Lower leg skin (tissue), 3 donors: ENCODE data around the gene CDH23.

Experiments
- POLR2A ChIP-seq, 2 donors: fragments of 450-650 bp; IDR thresholded peaks; one replicate each; pipeline ENCODE4 v1.6.1; 2016 to 2017; ENCODE audit warnings: antibody characterized with exemption in 2 of 2, mild to moderate bottlenecking in 1 of 2, moderate library complexity in 1 of 2
- TF ChIP-seq, protein P1 (sequence below), 3 donors: fragments of 450-650 bp; IDR thresholded peaks; one replicate each; pipeline ENCODE4 v1.5.1; 2016; ENCODE audit warnings: antibody characterized with exemption in 3 of 3, mild to moderate bottlenecking in 3 of 3, moderate library complexity in 2 of 3

GRCh38 chr10:71625445-71626175 is 228.9 kb downstream of the CDH23 start:
- TF ChIP-seq, protein P1, sequence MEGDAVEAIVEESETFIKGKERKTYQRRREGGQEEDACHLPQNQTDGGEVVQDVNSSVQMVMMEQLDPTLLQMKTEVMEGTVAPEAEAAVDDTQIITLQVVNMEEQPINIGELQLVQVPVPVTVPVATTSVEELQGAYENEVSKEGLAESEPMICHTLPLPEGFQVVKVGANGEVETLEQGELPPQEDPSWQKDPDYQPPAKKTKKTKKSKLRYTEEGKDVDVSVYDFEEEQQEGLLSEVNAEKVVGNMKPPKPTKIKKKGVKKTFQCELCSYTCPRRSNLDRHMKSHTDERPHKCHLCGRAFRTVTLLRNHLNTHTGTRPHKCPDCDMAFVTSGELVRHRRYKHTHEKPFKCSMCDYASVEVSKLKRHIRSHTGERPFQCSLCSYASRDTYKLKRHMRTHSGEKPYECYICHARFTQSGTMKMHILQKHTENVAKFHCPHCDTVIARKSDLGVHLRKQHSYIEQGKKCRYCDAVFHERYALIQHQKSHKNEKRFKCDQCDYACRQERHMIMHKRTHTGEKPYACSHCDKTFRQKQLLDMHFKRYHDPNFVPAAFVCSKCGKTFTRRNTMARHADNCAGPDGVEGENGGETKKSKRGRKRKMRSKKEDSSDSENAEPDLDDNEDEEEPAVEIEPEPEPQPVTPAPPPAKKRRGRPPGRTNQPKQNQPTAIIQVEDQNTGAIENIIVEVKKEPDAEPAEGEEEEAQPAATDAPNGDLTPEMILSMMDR (IDR thresholded peaks at IDR 0.05), result no peak
- no peak for TF ChIP-seq POLR2A (IDR thresholded peaks at IDR 0.05)
